CD14-positive monocyte (primary cell): ENCODE measurements around the gene TNXB. TPM values are rescaled to one million over a fixed set of nuclear protein-coding genes. Genes with fewer than 3 reads are reported as not detected.

Source experiments
- DNase-seq, 3 donors: peaks; one replicate each; pipeline ENCODE4 v3.0.0-alpha.2; 2011 to 2022
- H2AFZ ChIP-seq: 2 replicates; pipeline ENCODE4 v1.6.0; 2012; ENCODE audit warnings: mild to moderate bottlenecking, low read depth, low read length, inconsistent platforms; ENCODE audit not compliant: insufficient read depth, poor library complexity, severe bottlenecking
- H3K27ac ChIP-seq, 2 donors: 1 replicate in 1 of 2; 2 replicates in 1 of 2; pipeline ENCODE4 v1.5.1; 2012 to 2013; ENCODE audit warnings: low read length in 2 of 2, control low read depth in 1 of 2, inconsistent platforms in 1 of 2, low read depth in 1 of 2, mild to moderate bottlenecking in 1 of 2
- H3K27me3 ChIP-seq, 2 donors: one replicate each; pipeline versions ENCODE4 v1.6.0 to v1.6.1; 2011 to 2013; ENCODE audit warnings: low read length in 2 of 2; ENCODE audit not compliant: control insufficient read depth in 2 of 2, insufficient read depth in 2 of 2
- H3K36me3 ChIP-seq, 2 donors: replicated peaks in 1 of 2; 1 replicate in 1 of 2; 2 replicates in 1 of 2; pipeline versions ENCODE4 v1.5.1 to v1.6.1; 2012 to 2013; ENCODE audit warnings: low read length in 2 of 2, control low read depth in 1 of 2, inconsistent platforms in 1 of 2, mild to moderate bottlenecking in 1 of 2; ENCODE audit not compliant: insufficient read depth in 2 of 2, control insufficient read depth in 1 of 2
- H3K4me1 ChIP-seq, 2 donors: 1 replicate in 1 of 2; 2 replicates in 1 of 2; pipeline versions ENCODE4 v1.5.1 to v1.6.1; 2012 to 2013; ENCODE audit warnings: low read length in 2 of 2, control low read depth in 1 of 2, inconsistent platforms in 1 of 2, mild to moderate bottlenecking in 1 of 2, moderate library complexity in 1 of 2; ENCODE audit not compliant: insufficient read depth in 2 of 2, control insufficient read depth in 1 of 2
- H3K4me2 ChIP-seq: replicated peaks from 2 replicates; pipeline ENCODE3; 2012; ENCODE audit warnings: low read length, moderate library complexity, mild to moderate bottlenecking; ENCODE audit not compliant: poor library complexity, severe bottlenecking; ENCODE audit errors: extremely low read depth
- H3K4me3 ChIP-seq, 3 experiments: fragments of 200-600 bp in 1 of 3; sonication (generic) in 1 of 3; replicated peaks in 1 of 3; 1 replicate in 2 of 3; 2 replicates in 1 of 3; pipeline ENCODE4 v1.5.1; 2011 to 2013; ENCODE audit warnings: low read length in 3 of 3, mild to moderate bottlenecking in 3 of 3, control low read depth in 2 of 3, low read depth in 2 of 3, inconsistent platforms in 1 of 3, moderate library complexity in 1 of 3
- H3K79me2 ChIP-seq: 2 replicates; pipeline ENCODE4 v1.6.0; 2012; ENCODE audit warnings: mild to moderate bottlenecking, control low read depth, inconsistent platforms, low read length, moderate library complexity; ENCODE audit not compliant: insufficient read depth
- H3K9ac ChIP-seq: 2 replicates; pipeline ENCODE4 v1.6.0; 2017; ENCODE audit warnings: low read length, mild to moderate bottlenecking; ENCODE audit not compliant: insufficient read depth, poor library complexity, severe bottlenecking
- H3K9me3 ChIP-seq, 2 donors: replicated peaks in 1 of 2; 1 replicate in 1 of 2; 2 replicates in 1 of 2; pipeline versions ENCODE4 v1.5.1 to v1.6.1; 2012 to 2013; ENCODE audit warnings: low read length in 2 of 2, control low read depth in 1 of 2; ENCODE audit not compliant: control insufficient read depth in 1 of 2, insufficient read depth in 1 of 2
- H4K20me1 ChIP-seq: 2 replicates; pipeline ENCODE4 v1.6.0; 2012; ENCODE audit warnings: mild to moderate bottlenecking, low read length, control low read depth, moderate library complexity; ENCODE audit not compliant: insufficient read depth
- H3K27ac Mint-ChIP-seq, 7 donors: one replicate each; pipeline ENCODE4 v1.8.0; 2020; ENCODE audit warnings: mild to moderate bottlenecking in 7 of 7, mixed read lengths in 7 of 7, moderate library complexity in 6 of 7, inconsistent platforms in 2 of 7
- H3K27me3 Mint-ChIP-seq, 3 donors: one replicate each; pipeline ENCODE4 v1.8.0; 2021 to 2022; ENCODE audit warnings: low read depth in 3 of 3, mild to moderate bottlenecking in 3 of 3, mixed read lengths in 3 of 3, moderate library complexity in 3 of 3, inconsistent platforms in 1 of 3
- H3K36me3 Mint-ChIP-seq, 2 donors: one replicate each; pipeline ENCODE4 v1.8.0; 2020; ENCODE audit warnings: mixed read lengths in 2 of 2, inconsistent platforms in 1 of 2, mild to moderate bottlenecking in 1 of 2
- H3K4me1 Mint-ChIP-seq: one replicate; pipeline ENCODE4 v1.8.0; 2020; ENCODE audit warnings: mild to moderate bottlenecking, mixed read lengths
- H3K4me3 Mint-ChIP-seq, 2 donors: one replicate each; pipeline ENCODE4 v1.8.0; 2020; ENCODE audit warnings: mild to moderate bottlenecking in 2 of 2, mixed read lengths in 2 of 2, moderate library complexity in 1 of 2
- H3K9me3 Mint-ChIP-seq, 7 donors: one replicate each; pipeline ENCODE4 v1.8.0; 2020 to 2022; ENCODE audit warnings: mixed read lengths in 7 of 7, mild to moderate bottlenecking in 6 of 7, moderate library complexity in 6 of 7, inconsistent platforms in 2 of 7
- WGBS: methylation state at CpG from one replicate; pipeline ENCODE4 v1.1.5; 2013; ENCODE audit warnings: missing lambda C conversion rate; ENCODE audit not compliant: insufficient coverage; 5-methylcytosine and 5-hydroxymethylcytosine counted together
- intact Hi-C, 2 donors: fragments of 100-400 bp; cut with micrococcal nuclease; formaldehyde crosslinking; loops; one replicate each; pipeline versions ENCODE4 v1.15.0 to v1.15.1; 2023
- polyA plus RNA-seq, 3 donors: library from polyadenylated mRNA; depleted of rRNA in 1 of 3; unstranded in 2 of 3; stranded (reverse) in 1 of 3; fragments of 300-500 nt in 2 of 3; fragments of >200 nt in 1 of 3; fragmentation: Illumina TruSeq in 2 of 3; gene quantifications; 1 replicate in 2 of 3; 2 replicates in 1 of 3; pipeline ENCODE4 v1.2.3, GENCODE V29; 2012 to 2021
- TF ChIP-seq, protein P1 (sequence below): fragments of 200-600 bp; IDR thresholded peaks from one replicate; pipeline ENCODE4 v1.8.0; 2022; ENCODE audit warnings: antibody characterized with exemption, mild to moderate bottlenecking

Gene TNXB
- polyA plus RNA-seq, 3 donors, result 1.2 TPM; not detected in 2

DNA sequence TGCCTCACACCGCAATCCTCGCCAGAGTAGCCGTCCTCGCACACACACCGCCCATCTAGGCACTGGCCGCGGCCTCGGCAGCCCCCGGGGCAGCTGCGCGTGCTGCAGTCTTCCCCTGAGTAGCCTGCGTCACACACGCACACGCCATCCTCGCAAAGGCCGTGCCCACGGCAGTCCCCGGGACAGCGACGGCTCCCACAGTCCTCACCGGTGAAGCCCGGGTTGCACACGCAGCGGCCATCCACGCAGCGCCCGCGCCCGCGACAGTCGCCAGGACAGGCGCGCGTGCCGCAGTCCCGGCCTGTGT is 13.1 kb downstream of the TNXB start:
- Histone ChIP-seq H2AFZ (no peak overlapping the region), H3K4me1 (no peaks in the 10 kb centered on the region), H4K20me1 (no peaks in the 10 kb centered on the region), H3K36me3 (no peaks in the 10 kb centered on the region), H3K4me2 (no peak overlapping the region), H3K27me3 (peaks cover 17 to 45% of the 10 kb centered on the region in 2 donors), H3K79me2 (no peaks in the 10 kb centered on the region), H3K9ac (no peak overlapping the region), H3K27ac (no peak overlapping the region), H3K4me3 (no peak overlapping the region), H3K9me3 (peaks cover 0 to 13% of the 10 kb centered on the region in 2 donors)
- no peak overlapping the region for H3K27ac Mint-ChIP-seq
- DNase-seq, result no peak
- intact Hi-C loops, result no loop called here
- TF ChIP-seq, protein P1, sequence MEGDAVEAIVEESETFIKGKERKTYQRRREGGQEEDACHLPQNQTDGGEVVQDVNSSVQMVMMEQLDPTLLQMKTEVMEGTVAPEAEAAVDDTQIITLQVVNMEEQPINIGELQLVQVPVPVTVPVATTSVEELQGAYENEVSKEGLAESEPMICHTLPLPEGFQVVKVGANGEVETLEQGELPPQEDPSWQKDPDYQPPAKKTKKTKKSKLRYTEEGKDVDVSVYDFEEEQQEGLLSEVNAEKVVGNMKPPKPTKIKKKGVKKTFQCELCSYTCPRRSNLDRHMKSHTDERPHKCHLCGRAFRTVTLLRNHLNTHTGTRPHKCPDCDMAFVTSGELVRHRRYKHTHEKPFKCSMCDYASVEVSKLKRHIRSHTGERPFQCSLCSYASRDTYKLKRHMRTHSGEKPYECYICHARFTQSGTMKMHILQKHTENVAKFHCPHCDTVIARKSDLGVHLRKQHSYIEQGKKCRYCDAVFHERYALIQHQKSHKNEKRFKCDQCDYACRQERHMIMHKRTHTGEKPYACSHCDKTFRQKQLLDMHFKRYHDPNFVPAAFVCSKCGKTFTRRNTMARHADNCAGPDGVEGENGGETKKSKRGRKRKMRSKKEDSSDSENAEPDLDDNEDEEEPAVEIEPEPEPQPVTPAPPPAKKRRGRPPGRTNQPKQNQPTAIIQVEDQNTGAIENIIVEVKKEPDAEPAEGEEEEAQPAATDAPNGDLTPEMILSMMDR, result no peak
- H3K36me3 Mint-ChIP-seq, result no peaks in the 10 kb centered on the region
- peaks cover 47 to 64% (median 56%) of the 10 kb centered on the region in 3 donors for H3K27me3 Mint-ChIP-seq
- peak overlapping the region in 1 of 2 donors; percentile 7 for H3K4me3 Mint-ChIP-seq
- peaks cover 0 to 9% (median 0%) of the 10 kb centered on the region in 7 donors for H3K9me3 Mint-ChIP-seq
- 25% methylated on average over 36 of the region's 36 CpGs for WGBS
- peaks cover 4% of the 10 kb centered on the region for H3K4me1 Mint-ChIP-seq

DNA sequence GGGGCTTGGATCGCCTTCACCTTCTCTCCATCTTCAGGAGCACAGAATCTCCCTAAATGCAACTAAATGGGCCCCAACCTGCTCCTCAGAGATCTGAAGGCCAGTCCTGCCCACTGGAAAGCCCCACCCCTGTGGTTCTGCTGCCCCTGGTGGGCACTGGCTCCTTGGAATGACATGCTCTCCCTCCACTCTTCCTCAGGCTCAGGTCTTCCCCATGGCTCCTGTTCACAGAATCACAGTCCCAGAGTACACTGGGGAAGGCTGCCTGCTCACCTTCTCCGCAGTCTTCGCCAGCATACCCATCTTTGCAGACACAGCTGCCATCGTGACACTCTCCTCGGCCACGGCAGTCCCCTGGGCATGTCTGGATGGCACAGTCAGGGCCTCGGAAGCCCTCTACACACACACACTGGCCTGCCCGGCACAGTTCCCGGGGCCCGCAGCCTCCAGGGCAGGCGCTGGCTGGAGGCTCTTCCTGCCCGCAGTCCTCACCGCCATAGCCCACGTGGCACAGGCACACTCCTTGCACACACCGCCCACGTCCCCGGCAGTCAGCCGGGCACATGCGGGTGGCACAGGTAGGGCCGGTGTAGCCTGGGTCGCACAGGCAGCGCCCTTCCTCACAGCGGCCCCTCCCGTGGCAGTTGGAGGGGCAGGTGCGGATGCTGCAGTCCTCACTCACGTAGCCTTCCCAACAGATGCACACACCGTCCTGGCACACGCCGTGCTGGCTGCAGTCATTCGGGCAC is 13.6 kb downstream of the TNXB start:
- Histone ChIP-seq H3K4me3 (no peak overlapping the region), H3K27me3 (peaks cover 17 to 45% of the 10 kb centered on the region in 2 donors), H4K20me1 (no peaks in the 10 kb centered on the region), H3K4me1 (no peaks in the 10 kb centered on the region), H3K79me2 (no peaks in the 10 kb centered on the region), H2AFZ (no peak overlapping the region), H3K9ac (no peak overlapping the region), H3K9me3 (peaks cover 0 to 13% of the 10 kb centered on the region in 2 donors), H3K27ac (no peak overlapping the region), H3K4me2 (no peak overlapping the region), H3K36me3 (no peaks in the 10 kb centered on the region)
- Mint-ChIP-seq H3K36me3 (no peaks in the 10 kb centered on the region), H3K27me3 (peaks cover 48 to 66% (median 55%) of the 10 kb centered on the region in 3 donors), H3K4me3 (peak overlapping the region; percentile 32 to 70), H3K4me1 (peaks cover 4% of the 10 kb centered on the region), H3K27ac (no peak overlapping the region), H3K9me3 (peaks cover 0 to 9% (median 0%) of the 10 kb centered on the region in 7 donors)
- intact Hi-C loops, result no loop called here
- TF ChIP-seq, protein P1, result no peak
- 69% methylated on average over 30 of the region's 30 CpGs for WGBS
- no peak for DNase-seq
